ENCODE data around the gene PARD6G.
"Not testable (repeated sequence)": the region's sequence is repeated elsewhere in the genome, so short reads cannot be mapped to it uniquely, and the experiment has no call there.

Gene PARD6G, protein sequence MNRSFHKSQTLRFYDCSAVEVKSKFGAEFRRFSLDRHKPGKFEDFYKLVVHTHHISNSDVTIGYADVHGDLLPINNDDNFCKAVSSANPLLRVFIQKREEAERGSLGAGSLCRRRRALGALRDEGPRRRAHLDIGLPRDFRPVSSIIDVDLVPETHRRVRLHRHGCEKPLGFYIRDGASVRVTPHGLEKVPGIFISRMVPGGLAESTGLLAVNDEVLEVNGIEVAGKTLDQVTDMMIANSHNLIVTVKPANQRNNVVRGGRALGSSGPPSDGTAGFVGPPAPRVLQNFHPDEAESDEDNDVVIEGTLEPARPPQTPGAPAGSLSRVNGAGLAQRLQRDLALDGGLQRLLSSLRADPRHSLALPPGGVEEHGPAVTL

DNA sequence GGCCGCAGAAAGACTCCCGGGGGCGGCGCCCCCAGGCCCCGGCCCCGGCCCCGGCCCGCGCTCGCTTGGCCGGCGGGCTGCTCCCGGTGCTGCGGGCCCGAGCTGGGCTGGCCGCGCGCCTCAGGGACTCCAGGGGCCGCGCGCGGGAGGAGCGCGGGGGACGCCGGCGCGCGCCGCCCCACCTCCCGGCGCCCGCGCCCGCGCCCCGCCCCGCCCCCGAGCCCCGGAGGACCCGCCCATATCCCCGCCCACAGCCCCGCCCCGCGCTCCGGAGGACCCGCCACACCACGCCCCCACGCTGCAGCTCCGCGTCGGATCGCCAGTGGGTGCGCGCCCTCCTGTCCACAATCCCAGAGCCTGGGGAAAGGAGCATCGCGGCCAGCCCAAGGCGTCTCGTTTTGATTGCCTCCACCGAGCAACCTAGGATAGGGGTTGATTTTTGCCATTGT lies at the start of gene PARD6G:
Gene PARD6G (minus strand): TSS at position 122 of the 449 bp plus-strand sequence. CDS start 166 bp downstream, outside the sequence.
- DNase-seq, result peak in 55 of 56 donors; percentile 27 to 94 (median 81)

DNA sequence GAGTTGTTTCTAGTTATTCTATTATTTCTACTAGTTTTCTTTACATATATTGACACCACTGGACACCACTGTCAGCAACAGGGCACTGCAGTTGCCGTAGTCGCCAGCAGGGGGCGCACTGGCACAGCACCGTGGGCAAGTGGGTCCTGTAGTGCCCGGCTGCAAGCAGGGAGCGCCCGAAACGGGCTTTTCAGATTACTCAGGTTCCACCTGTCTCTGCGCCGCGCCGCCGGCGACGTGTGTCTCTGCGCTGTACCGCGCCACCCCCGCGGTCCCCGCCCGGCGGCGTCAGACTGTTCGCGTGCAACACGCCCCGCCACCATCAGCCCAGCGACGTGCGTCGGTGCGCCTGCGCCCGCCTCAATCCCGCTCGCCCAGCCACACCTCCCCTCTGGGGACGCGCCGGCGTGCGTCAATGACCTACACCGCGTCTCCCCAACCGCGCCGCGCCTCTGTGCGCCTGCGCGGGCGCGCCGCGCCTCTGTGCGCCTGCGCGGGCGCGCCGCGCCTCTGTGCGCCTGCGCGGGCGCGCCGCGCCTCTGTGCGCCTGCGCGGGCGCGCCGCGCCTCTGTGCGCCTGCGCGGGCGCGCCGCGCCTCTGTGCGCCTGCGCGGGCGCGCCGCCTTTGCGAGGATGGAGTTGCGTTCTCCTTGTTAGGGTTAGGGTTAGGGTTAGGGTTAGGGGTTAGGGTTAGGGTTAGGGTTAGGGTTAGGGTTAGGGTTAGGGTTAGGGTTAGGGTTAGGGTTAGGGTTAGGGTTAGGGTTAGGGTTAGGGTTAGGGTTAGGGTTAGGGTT lies 15.1 kb upstream of the PARD6G start:
- not testable (repeated sequence) for DNase-seq

DNA sequence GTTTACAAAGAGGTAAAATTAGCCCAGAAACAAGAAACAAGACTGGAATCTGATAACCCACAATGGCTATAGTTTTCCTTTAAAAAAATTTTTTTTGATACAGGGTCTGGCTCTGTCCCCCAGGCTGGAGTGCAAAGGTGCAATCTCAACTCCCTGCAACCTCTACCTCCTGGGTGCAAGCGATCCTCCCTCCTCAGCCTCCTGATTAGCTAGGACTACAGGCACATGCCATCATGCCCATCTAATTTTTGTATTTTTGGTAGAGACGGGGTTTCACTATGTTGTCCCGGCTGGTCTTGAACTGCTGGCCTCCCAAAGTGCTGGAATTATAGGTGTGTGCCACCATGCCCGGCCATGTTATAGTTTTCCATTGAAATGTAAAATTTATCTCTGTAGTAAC lies 12.3 kb upstream of the PARD6G start:
- DNase-seq, result no peak

DNA sequence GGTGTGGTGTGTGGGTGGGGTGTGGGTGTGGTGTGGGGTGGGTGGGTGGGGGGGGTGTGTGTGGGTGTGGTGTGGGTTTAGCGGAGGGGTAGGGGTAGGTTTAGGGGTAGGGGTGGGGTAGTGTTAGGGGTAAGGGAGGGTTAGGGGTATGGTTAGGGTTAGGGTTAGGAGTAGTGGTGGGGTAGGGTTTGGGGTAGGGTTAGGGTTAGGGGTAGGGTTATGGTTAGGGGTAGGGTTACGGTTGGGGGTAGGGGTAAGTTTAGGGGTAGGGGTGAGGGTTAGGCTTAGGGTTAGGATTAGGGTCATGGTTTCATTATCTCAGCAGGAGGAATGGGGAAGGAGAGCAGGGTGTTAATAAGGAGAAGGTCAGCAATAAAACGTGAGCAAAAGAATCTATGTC lies 11.3 kb upstream of the PARD6G start:
- DNase-seq, result no peak

DNA sequence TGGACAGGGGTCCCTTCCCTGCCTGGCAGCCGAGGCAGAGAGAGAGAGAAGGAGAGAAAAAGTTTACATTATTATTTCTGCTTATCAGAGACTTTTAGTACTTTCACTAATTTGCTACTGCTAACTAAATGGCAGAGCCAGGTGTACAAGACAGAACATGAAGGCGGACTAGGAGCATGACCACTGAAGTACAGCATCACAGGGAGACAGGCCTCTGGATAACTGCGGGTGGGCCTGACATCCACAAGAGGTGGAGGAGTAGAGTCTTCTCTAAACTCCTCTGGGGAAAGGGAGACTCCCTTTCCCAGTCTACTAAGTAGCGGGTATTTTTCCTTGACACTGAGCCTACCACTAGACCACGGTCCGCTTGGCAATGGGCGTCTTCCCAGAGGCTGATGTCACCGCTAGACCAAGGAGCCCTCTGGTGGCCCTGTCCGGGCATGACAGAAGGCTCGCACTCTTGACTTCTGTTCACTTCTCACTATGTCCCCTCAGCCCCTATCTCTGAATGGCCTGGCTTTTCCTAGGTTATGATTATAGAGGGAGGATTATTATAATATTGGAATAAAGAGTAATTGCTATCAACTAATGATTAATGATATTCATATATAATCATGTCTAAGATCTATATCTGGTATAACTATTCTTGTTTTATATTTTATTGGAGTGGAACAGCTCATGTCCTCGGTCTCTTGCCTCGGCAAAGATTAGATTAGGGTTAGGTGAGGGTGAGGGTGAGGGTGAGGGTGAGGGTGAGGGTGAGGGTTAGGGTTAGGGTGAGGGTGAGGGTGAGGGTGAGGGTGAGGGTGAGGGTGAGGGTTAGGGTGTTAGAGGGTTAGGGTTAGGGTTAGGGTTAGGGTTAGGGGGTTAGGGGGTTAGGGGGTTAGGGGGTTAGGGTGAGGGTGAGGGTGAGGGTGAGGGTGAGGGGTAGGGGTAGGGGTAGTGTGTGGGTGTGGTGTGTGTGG lies 10.5 kb upstream of the PARD6G start:
- DNase-seq, result not testable (repeated sequence)

DNA sequence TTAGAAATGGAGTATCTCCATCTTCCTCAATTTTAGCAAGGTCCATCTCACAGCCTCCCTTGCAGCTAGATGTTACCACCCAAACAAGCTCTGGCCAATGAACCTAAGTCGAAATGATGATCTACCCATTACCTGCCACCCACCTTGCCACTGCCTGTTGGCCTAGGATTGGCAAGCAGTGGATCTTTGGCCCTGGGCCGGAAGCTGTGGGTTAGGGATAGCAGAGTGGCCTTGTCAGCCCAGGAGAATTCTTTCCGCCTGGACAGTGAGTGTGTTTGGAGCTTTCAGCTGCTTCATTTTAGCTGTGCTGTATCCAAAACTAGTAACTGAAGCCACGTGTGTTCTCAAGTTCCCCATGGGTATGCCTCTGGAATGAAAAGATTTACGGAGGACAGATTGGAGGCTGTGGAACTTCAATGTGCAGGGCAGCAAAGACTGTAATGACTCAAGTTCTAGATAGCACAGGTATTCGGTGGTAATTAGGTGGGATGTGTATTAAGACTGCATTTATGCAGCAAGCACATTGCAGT lies 7.7 kb upstream of the PARD6G start:
- no peak for DNase-seq

DNA sequence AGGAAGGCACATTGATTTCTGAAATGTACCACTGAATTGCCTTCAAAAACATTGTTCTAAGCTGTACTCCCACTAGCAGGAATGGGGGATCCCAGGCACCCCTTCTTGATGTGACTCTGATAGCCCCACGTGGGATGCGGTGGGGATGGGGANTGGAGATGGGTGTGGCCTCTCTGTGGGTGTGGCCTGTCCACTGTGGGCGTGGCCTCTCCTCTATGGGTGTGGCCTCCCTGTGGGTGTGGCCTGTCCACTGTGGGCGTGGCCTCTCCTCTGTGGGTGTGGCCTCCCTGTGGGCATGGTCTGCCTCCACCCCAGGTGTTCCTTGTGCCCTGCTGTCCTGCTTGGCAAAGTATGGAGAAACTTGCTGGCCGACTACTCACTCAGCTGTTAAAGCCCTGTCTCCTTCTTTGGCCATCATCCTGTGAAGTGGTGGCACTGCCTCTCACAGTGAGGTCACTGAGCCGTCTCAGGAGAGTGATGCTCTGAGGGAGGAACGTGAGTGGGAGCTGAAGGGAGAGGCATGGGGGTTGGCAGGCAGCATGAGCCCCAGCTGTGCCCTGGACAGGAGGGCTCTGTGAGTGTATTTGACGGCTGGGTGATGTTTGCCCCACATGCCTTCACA lies 6.7 kb upstream of the PARD6G start:
- DNase-seq, result peak in 2 of 56 donors; percentile 28 to 31

DNA sequence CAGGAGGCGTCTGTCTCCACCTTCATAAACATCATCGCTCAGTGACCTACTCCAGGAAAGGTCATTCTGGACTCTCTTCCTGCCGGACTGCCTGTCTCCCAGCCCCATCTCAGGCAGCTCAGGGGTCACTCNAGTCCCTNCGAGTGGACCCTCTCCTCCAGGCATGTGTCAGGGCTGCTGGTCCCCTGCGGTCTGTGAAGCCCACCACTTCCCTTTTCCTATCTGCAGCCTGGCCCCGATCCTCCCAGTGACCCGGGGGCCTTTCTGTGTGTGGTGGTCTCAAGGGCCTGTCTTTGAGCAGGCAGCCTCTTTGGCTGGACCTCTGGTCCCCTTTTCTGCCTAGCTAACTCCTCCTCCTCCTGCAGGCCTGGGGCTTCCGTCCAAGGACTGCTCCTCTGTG lies 5.9 kb upstream of the PARD6G start:
- DNase-seq, result no peak

DNA sequence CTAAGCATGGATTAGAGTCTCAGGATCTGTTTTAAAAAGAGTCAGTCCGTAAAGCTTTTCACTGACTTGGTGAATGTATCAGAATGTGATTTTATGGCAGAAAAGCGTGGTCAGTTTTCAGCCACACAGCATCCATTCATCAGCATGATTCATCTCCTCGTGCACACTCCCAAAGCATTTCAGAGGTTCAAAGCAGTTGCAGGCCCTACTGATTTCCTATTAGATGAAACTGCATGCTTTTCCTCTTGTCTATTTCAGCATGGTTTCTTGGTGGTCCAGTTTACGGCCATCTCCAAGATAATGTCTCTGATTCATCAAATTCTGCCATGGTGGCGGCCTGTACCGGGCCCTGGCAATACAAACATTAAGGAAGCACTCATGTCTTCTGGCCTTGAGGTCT lies 4.8 kb upstream of the PARD6G start:
- no peak for DNase-seq

DNA sequence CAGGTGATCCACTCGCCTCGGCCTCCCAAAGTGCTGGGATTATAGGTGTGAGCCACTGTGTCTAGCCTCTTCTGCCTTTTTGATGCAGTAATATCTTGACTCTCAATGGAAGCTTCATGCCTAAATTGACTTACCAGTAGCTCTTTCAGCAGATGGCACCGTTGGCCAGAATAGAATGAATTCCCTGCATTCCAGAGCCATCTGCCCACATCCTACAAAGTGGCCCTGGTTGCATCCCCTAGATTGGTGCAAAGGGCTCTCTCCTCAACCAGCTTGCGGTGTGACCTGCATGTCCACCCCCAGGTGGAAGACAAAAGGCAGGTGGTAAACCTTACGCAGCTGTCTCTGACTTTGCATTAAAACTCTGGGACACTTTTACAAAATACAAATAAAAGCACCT lies 4.4 kb upstream of the PARD6G start:
- no peak for DNase-seq

DNA sequence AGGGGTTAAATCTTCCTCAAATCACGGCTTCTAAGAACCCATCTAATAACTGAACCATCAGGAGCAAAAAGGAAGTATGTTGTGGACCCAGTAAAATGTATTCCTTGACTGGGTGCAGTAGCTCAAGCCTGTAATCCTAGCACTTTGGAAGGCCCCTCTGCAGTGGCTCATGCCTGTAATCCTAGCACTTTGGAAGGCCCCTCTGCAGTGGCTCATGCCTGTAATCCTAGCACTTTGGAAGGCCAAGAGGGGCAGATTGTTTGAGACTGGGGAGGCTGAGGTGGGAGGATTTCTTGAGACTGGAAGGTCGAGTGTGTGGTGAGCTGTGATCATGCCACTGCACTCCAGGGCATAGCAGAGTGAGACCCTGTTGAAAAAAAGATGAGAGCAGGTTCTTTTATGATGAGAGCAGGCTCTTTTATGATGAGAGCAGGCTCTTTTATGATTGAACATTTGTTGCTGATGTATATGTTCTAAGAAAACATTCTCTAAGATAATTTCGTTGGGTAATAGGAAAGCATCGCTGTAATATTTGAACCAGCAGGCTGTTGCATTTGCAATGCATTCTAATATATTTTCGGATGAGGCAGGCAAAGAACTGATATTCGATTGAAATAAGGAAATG lies 3.5 kb upstream of the PARD6G start:
- DNase-seq, result no peak

DNA sequence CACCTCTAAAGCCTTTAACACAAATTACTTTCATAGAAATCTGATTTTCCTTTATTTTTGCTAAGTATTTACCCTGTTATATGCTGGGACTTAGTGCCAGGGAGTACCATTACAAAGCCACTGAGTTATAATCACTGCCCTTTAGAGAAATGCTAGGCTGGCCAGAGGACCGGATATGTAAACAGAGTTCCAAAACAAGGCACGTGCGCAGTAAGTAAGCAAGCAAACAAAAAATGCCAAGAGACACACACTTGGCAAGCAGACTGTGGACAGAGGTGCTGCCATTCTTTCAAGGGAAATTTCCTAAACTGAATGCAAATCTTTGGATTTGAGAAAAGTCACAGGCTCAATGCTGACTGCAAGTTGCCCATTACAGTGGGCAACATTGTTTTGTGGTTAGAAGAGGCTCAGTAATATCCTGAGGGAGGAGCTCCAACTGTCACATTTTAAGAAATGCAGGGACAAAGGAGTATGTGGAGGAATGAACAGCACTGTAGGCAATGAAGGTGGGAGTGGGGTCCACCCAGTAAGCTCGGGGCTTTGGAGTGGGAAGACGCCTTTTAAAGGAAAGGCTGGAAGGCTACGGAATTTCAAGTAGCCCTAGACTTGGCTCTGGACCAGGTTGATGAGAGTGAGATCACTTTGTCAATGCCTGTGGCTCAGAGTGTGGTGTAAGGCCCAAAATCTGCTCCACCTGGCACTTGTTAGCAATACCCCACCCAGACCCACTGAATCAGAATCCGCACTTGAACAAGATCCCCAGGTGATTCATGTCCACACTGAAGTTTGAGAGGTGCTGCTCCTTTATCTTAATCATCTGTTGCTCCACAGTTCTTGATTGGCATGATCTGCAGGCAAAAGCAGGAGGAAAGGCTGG lies 2.1 kb upstream of the PARD6G start:
- DNase-seq, result peak in 1 of 56 donors; percentile 13

DNA sequence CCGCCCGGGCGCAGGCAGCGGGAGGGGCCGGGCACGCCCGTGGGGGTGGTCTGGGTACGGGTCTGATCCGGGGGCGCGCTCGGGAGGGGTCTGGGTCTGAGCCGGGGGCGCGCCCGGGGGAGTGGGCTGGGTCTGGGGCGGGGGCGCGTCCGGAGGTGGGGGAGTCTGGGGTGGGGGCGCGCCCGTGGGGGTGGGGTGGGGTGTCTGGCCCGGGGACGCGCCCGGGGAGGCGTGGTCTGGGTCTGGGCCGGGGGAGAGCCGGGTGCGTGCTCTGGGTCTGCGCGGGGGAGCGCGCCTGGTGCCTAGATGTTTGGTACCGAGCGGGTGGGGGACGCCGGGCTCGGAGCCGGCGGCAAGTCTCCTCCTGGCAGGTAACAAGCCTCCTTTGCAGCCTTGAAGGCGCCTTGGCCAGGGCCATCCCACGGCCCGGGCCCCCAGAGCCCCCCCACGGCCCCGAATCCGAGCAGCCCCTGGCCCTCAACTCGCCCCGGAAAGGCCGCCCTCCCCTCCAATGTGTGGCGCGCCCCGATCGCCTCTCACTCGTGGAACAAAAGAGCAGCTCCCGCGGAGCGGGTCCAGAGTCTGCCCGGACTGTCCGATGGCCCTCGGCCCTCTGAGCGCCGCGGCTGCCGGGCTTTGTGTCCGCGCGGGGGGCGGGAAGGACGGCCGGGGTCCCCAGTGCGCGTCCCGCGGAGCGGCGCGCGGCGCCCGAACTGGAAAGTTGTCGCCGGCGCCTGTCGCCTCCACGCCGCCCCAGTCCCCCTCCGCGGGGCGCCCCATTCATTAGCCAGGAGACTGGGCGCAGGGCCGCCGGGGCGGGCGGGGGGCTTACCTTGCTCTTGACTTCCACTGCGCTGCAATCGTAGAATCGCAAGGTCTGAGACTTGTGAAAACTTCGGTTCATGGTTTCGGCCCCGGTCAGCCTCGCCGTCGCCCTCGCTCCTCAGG lies 595 bp downstream of the PARD6G start:
- peak in 11 of 56 donors; percentile 12 to 69 (median 37) for DNase-seq

DNA sequence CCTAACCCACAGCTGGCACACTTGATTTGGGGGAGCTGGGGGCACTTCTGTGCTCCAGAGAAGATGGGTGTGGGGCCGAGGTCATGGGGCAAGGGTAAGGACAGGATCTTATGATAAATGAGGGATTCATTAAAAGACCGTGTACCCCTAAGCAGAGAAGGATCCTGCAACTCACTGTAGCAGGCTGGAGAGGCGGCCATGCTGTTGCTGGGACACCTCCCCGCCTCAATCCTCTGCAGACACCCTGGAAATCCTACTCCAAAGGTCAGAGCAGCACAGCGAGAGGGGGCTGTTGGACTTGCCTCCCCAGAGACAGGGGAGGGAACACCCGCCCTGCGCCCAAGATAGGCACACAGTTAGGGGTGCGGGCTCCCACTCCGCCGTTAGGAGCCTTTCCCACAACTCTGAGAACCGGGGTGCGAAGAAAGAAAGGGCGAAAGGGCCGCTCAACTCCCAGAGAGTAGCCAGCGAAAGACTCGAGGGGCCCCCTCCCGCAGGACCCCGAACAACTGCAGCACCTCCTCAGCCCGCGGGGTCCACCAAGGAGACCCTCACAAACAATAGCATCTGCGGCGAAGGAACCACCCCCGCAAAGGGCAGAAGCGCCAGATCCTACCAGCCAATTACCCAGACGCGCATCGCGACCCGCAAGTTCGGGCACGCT lies 1.4 kb downstream of the PARD6G start:
- peak in 2 of 56 donors; percentile 6 to 13 for DNase-seq

DNA sequence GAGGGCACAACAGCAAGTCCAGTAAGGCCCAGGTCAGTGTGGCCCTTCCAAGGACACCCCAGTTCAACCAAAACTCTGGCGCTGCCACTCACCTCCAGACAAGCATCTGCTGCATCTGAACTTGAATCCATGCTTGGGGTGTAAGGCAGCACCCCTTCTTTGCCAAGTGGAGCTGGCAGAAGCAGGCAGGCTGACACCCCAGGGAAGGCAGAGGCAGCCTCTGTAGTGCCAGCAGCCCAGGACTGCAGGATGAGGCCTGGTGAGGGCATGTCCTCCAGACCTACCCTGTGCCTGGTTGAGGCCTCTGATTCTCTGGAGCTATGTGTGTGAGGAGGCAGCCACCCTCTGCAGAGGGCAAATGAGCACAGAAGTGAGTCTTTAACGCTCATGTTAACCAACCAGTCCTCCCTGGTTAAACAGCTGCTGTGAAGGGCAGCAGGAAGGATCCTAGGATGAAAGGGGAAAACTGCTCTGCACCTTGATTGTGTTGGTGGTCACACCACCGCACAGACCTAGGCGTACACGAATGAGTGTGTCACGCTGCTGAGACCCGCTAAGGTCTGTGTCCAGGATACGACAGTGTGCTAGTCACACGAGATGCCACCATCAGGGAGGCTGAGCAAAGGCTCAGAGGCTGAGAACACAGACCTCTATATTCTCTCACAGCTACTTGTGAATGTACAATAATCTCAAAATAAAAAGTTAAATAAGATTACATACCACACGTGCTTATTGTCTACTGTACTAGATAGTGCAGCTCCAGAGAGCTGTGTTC lies 2.2 kb downstream of the PARD6G start:
- no peak for DNase-seq

DNA sequence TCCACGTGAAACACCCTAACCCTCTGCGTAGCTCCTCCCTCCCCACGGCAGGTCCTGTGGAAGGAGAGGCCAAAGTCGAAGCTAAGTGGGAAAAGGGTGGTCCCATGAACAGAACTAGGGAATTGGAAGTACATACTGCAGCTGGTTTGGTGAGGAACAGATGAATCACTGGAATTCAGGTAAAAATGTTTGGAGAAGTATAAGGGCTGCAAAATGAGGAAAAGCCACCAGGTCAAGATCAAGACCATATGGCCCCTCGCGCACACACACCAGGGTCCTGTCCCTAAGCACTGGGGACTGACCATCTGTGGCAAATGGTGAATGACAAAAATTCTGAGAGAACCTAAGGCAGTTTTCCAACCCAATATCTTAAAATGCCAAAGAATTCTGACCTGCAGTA lies 3.1 kb downstream of the PARD6G start:
- DNase-seq, result no peak

Measured in nucleus accumbens (tissue), 56 donors.